Lower leg skin (tissue), 3 donors: ENCODE measurements around the gene PIP5K1B.

Experiments used
- CTCF ChIP-seq, 3 donors: fragments of 450-650 bp; IDR thresholded peaks; one replicate each; pipeline ENCODE4 v1.5.1; 2016; ENCODE audit warnings: antibody characterized with exemption in 3 of 3, mild to moderate bottlenecking in 3 of 3, moderate library complexity in 2 of 3
- POLR2A ChIP-seq, 2 donors: fragments of 450-650 bp; IDR thresholded peaks; one replicate each; pipeline ENCODE4 v1.6.1; 2016 to 2017; ENCODE audit warnings: antibody characterized with exemption in 2 of 2, mild to moderate bottlenecking in 1 of 2, moderate library complexity in 1 of 2

DNA sequence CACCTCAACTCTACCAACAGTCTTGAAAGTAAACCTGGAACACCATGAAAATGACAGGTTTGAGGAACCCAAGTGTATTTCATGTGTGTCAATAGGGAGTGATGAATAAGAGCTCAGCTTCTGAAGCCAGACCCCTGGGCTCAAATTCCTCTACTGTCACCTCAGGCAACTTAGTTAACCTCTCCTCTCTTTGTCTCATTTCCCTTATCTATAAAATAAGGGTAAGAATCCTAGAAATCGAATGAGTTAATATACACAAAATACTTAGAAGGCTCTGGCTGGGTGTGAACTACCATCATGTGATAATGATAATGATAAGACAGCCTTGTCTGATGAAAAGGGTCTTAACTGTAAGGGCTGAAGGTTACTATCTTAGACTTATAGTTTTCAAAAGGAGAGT is 66.3 kb downstream of the PIP5K1B start:
- TF ChIP-seq CTCF (IDR thresholded peaks at IDR 0.05) (no peak), POLR2A (IDR thresholded peaks at IDR 0.05) (no peak)
